PC-9 (cell line): ENCODE measurements around the gene COL27A1.

Experiments used
- CTCF ChIP-seq: fragments of 200-600 bp; sonication (generic); conservative IDR thresholded peaks from 2 replicates; pipeline ENCODE4 v1.6.1; 2017; ENCODE audit warnings: mixed run types, antibody characterized with exemption, mild to moderate bottlenecking, moderate library complexity
- EZH2 ChIP-seq: fragments of 200-600 bp; sonication (generic); IDR thresholded peaks from 2 replicates; pipeline ENCODE4 v1.8.0; 2017; ENCODE audit warnings: antibody characterized with exemption, low read depth

GRCh38 chr9:114168281-114169028 is 13.1 kb downstream of the COL27A1 start:
- no peak for TF ChIP-seq CTCF
- no peak for TF ChIP-seq EZH2
